ENCODE results near the gene MGAT4A.

DNA sequence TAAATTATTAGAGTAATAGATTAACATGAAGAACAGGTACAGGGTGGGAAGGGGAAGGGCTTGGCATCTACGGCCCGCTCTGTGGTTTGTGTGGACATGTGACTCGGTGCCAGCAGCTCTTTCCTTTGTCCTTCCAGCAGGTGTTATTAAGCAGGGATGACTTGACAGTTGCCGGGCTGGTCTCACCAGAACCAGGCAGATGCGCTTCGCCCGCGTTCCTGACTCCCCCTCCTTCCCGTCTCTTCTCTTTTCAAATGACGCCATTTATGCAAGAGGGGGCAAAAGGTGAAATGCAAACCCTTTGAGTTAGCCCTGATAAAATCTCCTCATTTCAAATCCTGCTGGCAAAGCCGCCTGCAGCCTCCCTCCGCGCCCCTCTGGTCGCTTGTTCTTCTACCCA, 38.9 kb upstream of the MGAT4A start:
- TF ChIP-seq, protein P1, sequence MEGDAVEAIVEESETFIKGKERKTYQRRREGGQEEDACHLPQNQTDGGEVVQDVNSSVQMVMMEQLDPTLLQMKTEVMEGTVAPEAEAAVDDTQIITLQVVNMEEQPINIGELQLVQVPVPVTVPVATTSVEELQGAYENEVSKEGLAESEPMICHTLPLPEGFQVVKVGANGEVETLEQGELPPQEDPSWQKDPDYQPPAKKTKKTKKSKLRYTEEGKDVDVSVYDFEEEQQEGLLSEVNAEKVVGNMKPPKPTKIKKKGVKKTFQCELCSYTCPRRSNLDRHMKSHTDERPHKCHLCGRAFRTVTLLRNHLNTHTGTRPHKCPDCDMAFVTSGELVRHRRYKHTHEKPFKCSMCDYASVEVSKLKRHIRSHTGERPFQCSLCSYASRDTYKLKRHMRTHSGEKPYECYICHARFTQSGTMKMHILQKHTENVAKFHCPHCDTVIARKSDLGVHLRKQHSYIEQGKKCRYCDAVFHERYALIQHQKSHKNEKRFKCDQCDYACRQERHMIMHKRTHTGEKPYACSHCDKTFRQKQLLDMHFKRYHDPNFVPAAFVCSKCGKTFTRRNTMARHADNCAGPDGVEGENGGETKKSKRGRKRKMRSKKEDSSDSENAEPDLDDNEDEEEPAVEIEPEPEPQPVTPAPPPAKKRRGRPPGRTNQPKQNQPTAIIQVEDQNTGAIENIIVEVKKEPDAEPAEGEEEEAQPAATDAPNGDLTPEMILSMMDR (conservative IDR thresholded peaks at IDR 0.05; ENCODE audit: low read length), result no peak
- no peak for TF ChIP-seq EZH2phosphoT487 (IDR thresholded peaks at IDR 0.05; ENCODE audit: borderline replicate concordance)

Data from Loucy (cell line).